SK-N-SH (cell line): ENCODE results near the gene SPATA31C1. TPM values are rescaled to one million over a fixed set of nuclear protein-coding genes. Genes with fewer than 3 reads are reported as not detected.

ENCODE experiments used
- CTCF ChIA-PET: fragments of 300-600, 350-600 bp; formaldehyde crosslinking; extraction: SDS; loops from one replicate; lab custom pipeline; 2021; lab: Yijun Ruan, JAX
- POLR2A ChIA-PET: fragments of 350-600 bp; sonication (Branson Sonifier 250); formaldehyde crosslinking; extraction: SDS; loops from one replicate; lab custom pipeline; 2020; ENCODE audit warnings: antibody characterized with exemption, inconsistent platforms; lab: Yijun Ruan, JAX
- DNase-seq: peaks from one replicate; pipeline ENCODE4 v3.0.0; 2012
- H2AFZ ChIP-seq: fragments of 200-600 bp; sonication (generic); 2 replicates; pipeline ENCODE4 v1.8.1; 2016; ENCODE audit warnings: antibody characterized with exemption, mild to moderate bottlenecking, low read depth
- H3F3A ChIP-seq: fragments of 200-600 bp; sonication (generic); replicated peaks from 2 replicates; pipeline ENCODE3; 2016; ENCODE audit warnings: antibody characterized with exemption, mild to moderate bottlenecking; ENCODE audit not compliant: insufficient read depth
- H3K27ac ChIP-seq, 2 experiments: fragments of 200-500 bp in 1 of 2; fragments of 200-600 bp in 1 of 2; sonication (Bioruptor generic) in 1 of 2; sonication (generic), shearing (Covaris generic) in 1 of 2; 2 replicates each; pipeline versions ENCODE4 v1.5.1 to v1.6.1; 2014 to 2016; ENCODE audit warnings: low read depth in 2 of 2, inconsistent platforms in 1 of 2, low read length in 1 of 2, mild to moderate bottlenecking in 1 of 2, mixed read lengths in 1 of 2
- H3K27me3 ChIP-seq: fragments of 200-600 bp; sonication (generic), shearing (Covaris generic); 2 replicates; pipeline ENCODE4 v1.6.1; 2016; ENCODE audit warnings: mixed run types; ENCODE audit not compliant: insufficient read depth
- H3K36me3 ChIP-seq, 2 experiments: fragments of 200-500 bp in 1 of 2; fragments of 200-600 bp in 1 of 2; sonication (Bioruptor generic) in 1 of 2; sonication (generic) in 1 of 2; replicated peaks in 1 of 2; 2 replicates each; pipeline versions ENCODE3 to v1.5.1; 2014 to 2016; ENCODE audit warnings: low read length in 1 of 2, mild to moderate bottlenecking in 1 of 2; ENCODE audit not compliant: insufficient read depth in 2 of 2, control insufficient read depth in 1 of 2
- H3K4me1 ChIP-seq, 2 experiments: fragments of 200-500 bp in 1 of 2; fragments of 200-600 bp in 1 of 2; sonication (Bioruptor generic) in 1 of 2; sonication (generic), shearing (Covaris generic) in 1 of 2; 2 replicates each; pipeline versions ENCODE4 v1.5.1 to v1.6.1; 2014 to 2016; ENCODE audit warnings: low read depth in 1 of 2, low read length in 1 of 2, mixed run types in 1 of 2; ENCODE audit not compliant: insufficient read depth in 2 of 2, control insufficient read depth in 1 of 2
- H3K4me2 ChIP-seq: fragments of 200-600 bp; sonication (generic), shearing (Covaris generic); 2 replicates; pipeline ENCODE4 v1.6.1; 2017; ENCODE audit warnings: mixed run types
- H3K4me3 ChIP-seq, 2 experiments: fragments of 200-500 bp in 1 of 2; fragments of 200-600 bp in 1 of 2; sonication (Bioruptor generic) in 1 of 2; sonication (generic), shearing (Covaris generic) in 1 of 2; 2 replicates each; pipeline versions ENCODE4 v1.5.1 to v1.8.1; 2014 to 2016; ENCODE audit warnings: low read depth in 2 of 2, inconsistent platforms in 1 of 2, low read length in 1 of 2, mild to moderate bottlenecking in 1 of 2, mixed read lengths in 1 of 2, moderate library complexity in 1 of 2
- H3K79me2 ChIP-seq: fragments of 200-600 bp; sonication (generic); 2 replicates; pipeline ENCODE4 v1.8.1; 2017; ENCODE audit warnings: mild to moderate bottlenecking; ENCODE audit not compliant: insufficient read depth
- H3K9ac ChIP-seq: fragments of 200-600 bp; sonication (generic); 2 replicates; pipeline ENCODE4 v1.6.1; 2017; ENCODE audit warnings: mixed run types
- H3K9me2 ChIP-seq: fragments of 200-600 bp; sonication (generic); 2 replicates; pipeline ENCODE4 v1.6.1; 2017; ENCODE audit warnings: mixed run types
- H3K9me3 ChIP-seq: fragments of 200-600 bp; sonication (generic); 2 replicates; pipeline ENCODE4 v1.6.1; 2017; ENCODE audit warnings: mixed run types, mild to moderate bottlenecking, moderate library complexity
- H4K20me1 ChIP-seq: fragments of 200-600 bp; sonication (generic); 2 replicates; pipeline ENCODE4 v1.6.1; 2017; ENCODE audit warnings: mild to moderate bottlenecking, mixed run types; ENCODE audit not compliant: insufficient read depth
- CHD2 ChIP-seq: fragments of 150-350 bp; IDR thresholded peaks from 2 replicates; pipeline ENCODE4 v1.6.1; 2018; ENCODE audit warnings: low read length; ENCODE audit not compliant: partially characterized antibody
- ELF1 ChIP-seq: IDR thresholded peaks from 2 replicates; pipeline ENCODE4 v1.4.0; 2012
- EZH2phosphoT487 ChIP-seq: fragments of 200-600 bp; sonication (generic); IDR thresholded peaks from 2 replicates; pipeline ENCODE4 v1.6.1; 2017; ENCODE audit warnings: low read depth, mixed run types, mild to moderate bottlenecking, antibody characterized with exemption, moderate library complexity, borderline replicate concordance
- FOSL2 ChIP-seq: IDR thresholded peaks from 2 replicates; pipeline ENCODE4 v1.4.0; 2012; ENCODE audit warnings: low read depth, mild to moderate bottlenecking, moderate library complexity, borderline replicate concordance
- FOXJ3 ChIP-seq: sonication (generic); formaldehyde crosslinking; IDR thresholded peaks from 2 replicates; pipeline ENCODE4 v1.5.1; 2020; ENCODE audit warnings: mild to moderate bottlenecking, missing genetic modification reagents
- FOXM1 ChIP-seq: IDR thresholded peaks from 2 replicates; pipeline ENCODE4 v1.4.0; 2012; ENCODE audit warnings: low read depth, mild to moderate bottlenecking
- JUND ChIP-seq: IDR thresholded peaks from 2 replicates; pipeline ENCODE4 v1.4.0; 2012
- MXI1 ChIP-seq: IDR thresholded peaks from 2 replicates; pipeline ENCODE4 v1.6.1; 2012; ENCODE audit warnings: mild to moderate bottlenecking, low read depth, low read length, improper control_type of control experiment
- NRF1 ChIP-seq: IDR thresholded peaks from 2 replicates; pipeline ENCODE4 v1.6.1; 2012; ENCODE audit warnings: low read depth, mild to moderate bottlenecking, low read length
- POLR2AphosphoS5 ChIP-seq: IDR thresholded peaks from 2 replicates; pipeline ENCODE4 v1.6.1; 2012; ENCODE audit warnings: low read depth, low read length
- RAD21 ChIP-seq: IDR thresholded peaks from 2 replicates; pipeline ENCODE4 v1.6.1; 2012; ENCODE audit warnings: mild to moderate bottlenecking, low read length
- SMC3 ChIP-seq: IDR thresholded peaks from 2 replicates; pipeline ENCODE4 v1.6.1; 2012; ENCODE audit warnings: low read depth, low read length, improper control_type of control experiment
- TCF12 ChIP-seq: IDR thresholded peaks from 2 replicates; pipeline ENCODE4 v1.4.0; 2012
- YY1 ChIP-seq: IDR thresholded peaks from 2 replicates; pipeline ENCODE4 v1.4.0; 2012; ENCODE audit warnings: low read depth, mild to moderate bottlenecking
- WGBS: methylation state at CpG from one replicate; pipeline ENCODE4 v1.1.6; 2017; ENCODE audit warnings: low lambda C conversion rate; 5-methylcytosine and 5-hydroxymethylcytosine counted together
- polyA plus RNA-seq, 3 experiments: library from polyadenylated mRNA; depleted of rRNA; stranded (reverse); fragments of >200 nt; gene quantifications; 2 replicates each; pipeline ENCODE4 v1.2.3, GENCODE V29; 2012
- TF ChIP-seq, protein P1 (sequence below): fragments of 150-350 bp; IDR thresholded peaks from 2 replicates; pipeline ENCODE4 v1.6.1; 2016; ENCODE audit warnings: mild to moderate bottlenecking, low read depth, low read length
- TF ChIP-seq, protein P2 (sequence below): IDR thresholded peaks from 2 replicates; pipeline ENCODE4 v1.6.1; 2012; ENCODE audit warnings: mild to moderate bottlenecking, low read depth, low read length, moderate library complexity

Gene SPATA31C1
- polyA plus RNA-seq, 1 of the 3 experiments (the other 2 are of a cell fraction), result not detected

DNA sequence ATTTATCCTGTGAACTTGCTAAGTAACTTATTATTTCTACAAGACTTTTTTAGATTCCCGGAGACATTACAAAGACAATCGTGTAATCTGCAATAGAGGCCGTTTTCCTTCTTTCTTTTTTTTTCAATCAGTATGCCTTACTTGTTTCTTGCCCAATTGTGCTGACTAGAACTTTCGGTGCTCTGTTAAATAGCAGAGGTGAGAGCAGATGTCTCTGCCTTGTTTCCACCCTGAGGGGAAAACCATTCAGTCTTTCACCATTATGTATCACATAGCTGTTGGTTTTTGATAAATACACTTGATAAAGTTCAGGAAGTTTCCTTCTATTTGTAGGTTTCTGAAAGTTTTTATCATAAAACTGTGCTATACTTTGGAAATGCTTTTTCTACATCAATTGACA lies 24.8 kb upstream of the SPATA31C1 start:
- TF ChIP-seq YY1, result no peak
- TF ChIP-seq FOXJ3 (CRISPR knock-in tag), result no peak
- no peak for TF ChIP-seq JUND
- TF ChIP-seq TCF12, result no peak
- no peak for TF ChIP-seq POLR2AphosphoS5
- no peak for TF ChIP-seq RAD21
- no peak for TF ChIP-seq CHD2
- TF ChIP-seq EZH2phosphoT487, result no peak
- TF ChIP-seq, protein P1, sequence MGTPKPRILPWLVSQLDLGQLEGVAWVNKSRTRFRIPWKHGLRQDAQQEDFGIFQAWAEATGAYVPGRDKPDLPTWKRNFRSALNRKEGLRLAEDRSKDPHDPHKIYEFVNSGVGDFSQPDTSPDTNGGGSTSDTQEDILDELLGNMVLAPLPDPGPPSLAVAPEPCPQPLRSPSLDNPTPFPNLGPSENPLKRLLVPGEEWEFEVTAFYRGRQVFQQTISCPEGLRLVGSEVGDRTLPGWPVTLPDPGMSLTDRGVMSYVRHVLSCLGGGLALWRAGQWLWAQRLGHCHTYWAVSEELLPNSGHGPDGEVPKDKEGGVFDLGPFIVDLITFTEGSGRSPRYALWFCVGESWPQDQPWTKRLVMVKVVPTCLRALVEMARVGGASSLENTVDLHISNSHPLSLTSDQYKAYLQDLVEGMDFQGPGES, result no peak
- no peak for TF ChIP-seq MXI1
- TF ChIP-seq SMC3, result no peak
- TF ChIP-seq FOXM1, result no peak
- no peak for TF ChIP-seq NRF1
- no peak for TF ChIP-seq FOSL2
- no peak for TF ChIP-seq ELF1
- TF ChIP-seq, protein P2, sequence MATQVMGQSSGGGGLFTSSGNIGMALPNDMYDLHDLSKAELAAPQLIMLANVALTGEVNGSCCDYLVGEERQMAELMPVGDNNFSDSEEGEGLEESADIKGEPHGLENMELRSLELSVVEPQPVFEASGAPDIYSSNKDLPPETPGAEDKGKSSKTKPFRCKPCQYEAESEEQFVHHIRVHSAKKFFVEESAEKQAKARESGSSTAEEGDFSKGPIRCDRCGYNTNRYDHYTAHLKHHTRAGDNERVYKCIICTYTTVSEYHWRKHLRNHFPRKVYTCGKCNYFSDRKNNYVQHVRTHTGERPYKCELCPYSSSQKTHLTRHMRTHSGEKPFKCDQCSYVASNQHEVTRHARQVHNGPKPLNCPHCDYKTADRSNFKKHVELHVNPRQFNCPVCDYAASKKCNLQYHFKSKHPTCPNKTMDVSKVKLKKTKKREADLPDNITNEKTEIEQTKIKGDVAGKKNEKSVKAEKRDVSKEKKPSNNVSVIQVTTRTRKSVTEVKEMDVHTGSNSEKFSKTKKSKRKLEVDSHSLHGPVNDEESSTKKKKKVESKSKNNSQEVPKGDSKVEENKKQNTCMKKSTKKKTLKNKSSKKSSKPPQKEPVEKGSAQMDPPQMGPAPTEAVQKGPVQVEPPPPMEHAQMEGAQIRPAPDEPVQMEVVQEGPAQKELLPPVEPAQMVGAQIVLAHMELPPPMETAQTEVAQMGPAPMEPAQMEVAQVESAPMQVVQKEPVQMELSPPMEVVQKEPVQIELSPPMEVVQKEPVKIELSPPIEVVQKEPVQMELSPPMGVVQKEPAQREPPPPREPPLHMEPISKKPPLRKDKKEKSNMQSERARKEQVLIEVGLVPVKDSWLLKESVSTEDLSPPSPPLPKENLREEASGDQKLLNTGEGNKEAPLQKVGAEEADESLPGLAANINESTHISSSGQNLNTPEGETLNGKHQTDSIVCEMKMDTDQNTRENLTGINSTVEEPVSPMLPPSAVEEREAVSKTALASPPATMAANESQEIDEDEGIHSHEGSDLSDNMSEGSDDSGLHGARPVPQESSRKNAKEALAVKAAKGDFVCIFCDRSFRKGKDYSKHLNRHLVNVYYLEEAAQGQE, result no peak
- H3K4me2 ChIP-seq, result no peak overlapping the region
- no peaks in the 10 kb centered on the region for H3K9me3 ChIP-seq
- 37% methylated on average over 4 of the region's 4 CpGs for WGBS
- H3K4me3 ChIP-seq, result no peak overlapping the region
- CTCF ChIA-PET, result no interaction called here
- H3K9ac ChIP-seq, result no peak overlapping the region
- no peak overlapping the region for H2AFZ ChIP-seq
- H3K27ac ChIP-seq, result no peak overlapping the region
- no peaks in the 10 kb centered on the region for H3K4me1 ChIP-seq
- no peaks in the 10 kb centered on the region for H3F3A ChIP-seq
- no peaks in the 10 kb centered on the region for H3K36me3 ChIP-seq
- no peaks in the 10 kb centered on the region for H3K27me3 ChIP-seq
- POLR2A ChIA-PET, result no interaction called here
- H4K20me1 ChIP-seq, result no peaks in the 10 kb centered on the region
- no peaks in the 10 kb centered on the region for H3K9me2 ChIP-seq
- H3K79me2 ChIP-seq, result no peaks in the 10 kb centered on the region
- DNase-seq, result no peak
